HepG2 (cell line): ENCODE measurements around the gene RAD52. TPM values are rescaled to one million over a fixed set of nuclear protein-coding genes. Genes with fewer than 3 reads are reported as not detected.

ENCODE experiments used
- E2F2 ChIP-seq: sonication (generic); formaldehyde crosslinking; IDR thresholded peaks from 2 replicates; pipeline ENCODE4 v1.4.0; 2020; ENCODE audit warnings: missing genetic modification reagents, borderline replicate concordance
- GFI1 ChIP-seq: sonication (generic); formaldehyde crosslinking; IDR thresholded peaks from 2 replicates; pipeline ENCODE4 v1.5.0; 2020; ENCODE audit warnings: missing genetic modification reagents, mild to moderate bottlenecking, borderline replicate concordance
- HDAC2 ChIP-seq: sonication (generic); formaldehyde crosslinking; IDR thresholded peaks from 2 replicates; pipeline ENCODE4 v1.4.0; 2020; ENCODE audit warnings: missing genetic modification reagents
- HES4 ChIP-seq: sonication (generic); formaldehyde crosslinking; IDR thresholded peaks from 2 replicates; pipeline ENCODE4 v1.9.0; 2021; ENCODE audit warnings: mild to moderate bottlenecking, missing genetic modification reagents, borderline replicate concordance
- HNRNPK ChIP-seq: fragments of 200-400 bp; formaldehyde crosslinking; IDR thresholded peaks from 2 replicates; pipeline ENCODE4 v1.6.1; 2018; ENCODE audit warnings: low read length, low read depth, moderate library complexity, mild to moderate bottlenecking; ENCODE audit not compliant: poor library complexity, severe bottlenecking
- KDM6A ChIP-seq: IDR thresholded peaks from 2 replicates; pipeline ENCODE4 v1.6.1; 2016; ENCODE audit warnings: low read depth
- MAFF ChIP-seq: IDR thresholded peaks from 2 replicates; pipeline ENCODE4 v1.6.1; 2011; ENCODE audit warnings: low read depth, low read length, improper control_type of control experiment
- NFE2 ChIP-seq: sonication (generic); formaldehyde crosslinking; IDR thresholded peaks from 2 replicates; pipeline ENCODE4 v1.4.0; 2020; ENCODE audit warnings: missing genetic modification reagents
- NR1H2 ChIP-seq: sonication (generic); formaldehyde crosslinking; IDR thresholded peaks from 2 replicates; pipeline ENCODE4 v1.8.1; 2022; ENCODE audit warnings: low read depth, missing genetic modification reagents, borderline replicate concordance
- POLR2G ChIP-seq: fragments of 200-400 bp; formaldehyde crosslinking; IDR thresholded peaks from 2 replicates; pipeline ENCODE4 v1.6.1; 2018; ENCODE audit warnings: mild to moderate bottlenecking, low read depth, low read length, moderate library complexity
- RAD51 ChIP-seq: fragments of 450-650 bp; IDR thresholded peaks from 2 replicates; pipeline ENCODE4 v1.6.1; 2016; ENCODE audit warnings: borderline replicate concordance
- RNF219 ChIP-seq: sonication (generic); formaldehyde crosslinking; IDR thresholded peaks from 2 replicates; pipeline ENCODE4 v1.5.0; 2020; ENCODE audit warnings: mild to moderate bottlenecking, missing genetic modification reagents
- SMC3 ChIP-seq: IDR thresholded peaks from 2 replicates; pipeline ENCODE4 v1.6.1; 2011; ENCODE audit warnings: low read length, improper control_type of control experiment
- TFDP1 ChIP-seq: IDR thresholded peaks from 2 replicates; pipeline ENCODE4 v1.6.1; 2016; ENCODE audit warnings: missing compliant biosample characterization, missing genetic modification reagents, borderline replicate concordance
- ZBTB38 ChIP-seq: sonication (generic); formaldehyde crosslinking; IDR thresholded peaks from 2 replicates; pipeline ENCODE4 v1.5.1; 2020; ENCODE audit warnings: mild to moderate bottlenecking, missing genetic modification reagents
- ZFP36 ChIP-seq: fragments of 150-350 bp; IDR thresholded peaks from 2 replicates; pipeline ENCODE4 v1.6.1; 2018; ENCODE audit warnings: borderline replicate concordance, low read length, low read depth; ENCODE audit not compliant: partially characterized antibody
- ZNF10 ChIP-seq: sonication (generic); formaldehyde crosslinking; IDR thresholded peaks from 2 replicates; pipeline ENCODE4 v1.4.0; 2020; ENCODE audit warnings: mild to moderate bottlenecking, low read depth, missing genetic modification reagents, borderline replicate concordance
- ZNF530 ChIP-seq: sonication (generic); formaldehyde crosslinking; IDR thresholded peaks from 2 replicates; pipeline ENCODE4 v1.5.0; 2020; ENCODE audit warnings: low read depth, mild to moderate bottlenecking, missing genetic modification reagents
- ZNF547 ChIP-seq: sonication (generic); formaldehyde crosslinking; IDR thresholded peaks from 2 replicates; pipeline ENCODE4 v1.5.1; 2020; ENCODE audit warnings: mild to moderate bottlenecking, missing genetic modification reagents
- ZNF552 ChIP-seq: sonication (generic); formaldehyde crosslinking; IDR thresholded peaks from 2 replicates; pipeline ENCODE4 v1.9.0; 2022; ENCODE audit warnings: missing genetic modification reagents, mild to moderate bottlenecking, borderline replicate concordance
- polyA plus RNA-seq, 8 experiments: library from polyadenylated mRNA; depleted of rRNA in 3 of 8; stranded (reverse) in 7 of 8; unstranded in 1 of 8; fragments of >200 nt; fragmentation: Illumina TruSeq in 4 of 8; extraction: Trizol in 4 of 8; gene quantifications; 2 replicates each; pipeline versions ENCODE4 v1.2.1 to v1.2.3, GENCODE V29; 2011 to 2016; ENCODE audit warnings: low read depth in 4 of 8, missing spikeins in 1 of 8, mixed read lengths in 1 of 8; ENCODE audit not compliant: insufficient read depth in 1 of 8
- total RNA-seq, 5 experiments: library from RNA; depleted of rRNA; stranded (reverse); fragments of >200 nt; fragmentation: Illumina TruSeq; extraction: Trizol; gene quantifications; 2 replicates each; pipeline ENCODE4 v1.2.3, GENCODE V29; 2016; ENCODE audit warnings: low read depth in 1 of 5
- TF ChIP-seq, protein P1 (sequence below): sonication (generic); formaldehyde crosslinking; IDR thresholded peaks from 2 replicates; pipeline ENCODE4 v1.4.0; 2020; ENCODE audit warnings: missing genetic modification reagents
- TF ChIP-seq, protein P2 (sequence below): IDR thresholded peaks from 2 replicates; pipeline ENCODE4 v1.6.1; 2018; ENCODE audit warnings: missing genetic modification reagents, mild to moderate bottlenecking, missing compliant biosample characterization

RAD52 gene
- total and polyA plus RNA-seq, 2 of the 13 experiments (the other 11 are each of a cell fraction or from before 2014, with no cell fraction given), result 14.3 to 19.9 TPM

DNA sequence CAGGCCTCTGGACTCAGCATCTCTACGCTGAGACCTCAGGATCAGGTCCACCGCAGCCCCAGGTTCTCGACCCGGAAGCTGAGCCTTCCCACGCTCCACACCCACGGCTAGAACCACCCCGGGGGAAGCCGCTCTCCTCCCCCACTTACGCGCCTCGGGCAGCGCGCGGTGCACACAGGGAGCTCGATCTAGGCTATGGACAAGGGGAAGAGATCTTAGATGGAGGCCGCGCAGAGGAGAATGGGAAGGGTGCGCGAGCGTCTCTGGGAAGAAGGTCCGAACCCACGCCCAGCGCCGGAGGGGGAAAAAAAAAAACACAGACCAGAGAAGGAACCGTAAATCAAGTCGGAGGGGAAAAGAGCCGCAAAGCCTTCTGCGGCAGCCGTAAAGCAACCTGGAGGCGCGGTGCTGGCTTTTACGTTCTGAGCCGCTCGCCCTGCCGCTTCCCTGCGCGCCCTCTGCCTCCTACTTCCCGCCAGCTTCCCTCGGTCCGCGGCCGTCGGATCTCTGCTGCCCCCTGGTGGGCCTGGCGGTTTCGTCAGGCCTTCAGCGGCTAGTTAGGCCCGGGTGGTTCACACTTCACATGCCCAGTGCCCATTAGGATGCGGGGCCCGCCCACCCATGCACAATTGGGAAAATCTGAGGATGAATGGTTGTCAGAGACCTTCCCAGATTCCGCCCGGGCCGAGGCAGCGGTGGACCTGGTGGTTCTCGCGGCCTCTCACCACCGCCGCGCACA is at the start of gene RAD52 (continued):
- TF ChIP-seq TFDP1 (CRISPR knock-in tag) (peak; percentile 93), ZBTB38 (CRISPR knock-in tag) (peak; percentile 87), ZNF547 (CRISPR knock-in tag) (peak; percentile 76; the same call in 1 of the 2 replicates), HDAC2 (peak; percentile 57), E2F2 (peak; percentile 38; the same call in 1 of the 2 replicates), ZNF552 (no peak; the same call in 1 of the 2 replicates), ZNF530 (CRISPR knock-in tag) (no peak), MAFF (no peak), NR1H2 (CRISPR knock-in tag) (0 out of 2 replicates have a peak, but pooled peaks have one; percentile 49), RNF219 (CRISPR knock-in tag) (no peak), ZFP36 (no peak), RAD51 (no peak), ZNF10 (CRISPR knock-in tag) (no peak), HNRNPK (no peak), KDM6A (CRISPR knock-in tag) (no peak), HES4 (CRISPR knock-in tag) (no peak), NFE2 (CRISPR knock-in tag) (no peak), POLR2G (peak; percentile 94), SMC3 (no peak), GFI1 (CRISPR knock-in tag) (peak; percentile 66; the same call in 1 of the 2 replicates)
- TF ChIP-seq, protein P1, sequence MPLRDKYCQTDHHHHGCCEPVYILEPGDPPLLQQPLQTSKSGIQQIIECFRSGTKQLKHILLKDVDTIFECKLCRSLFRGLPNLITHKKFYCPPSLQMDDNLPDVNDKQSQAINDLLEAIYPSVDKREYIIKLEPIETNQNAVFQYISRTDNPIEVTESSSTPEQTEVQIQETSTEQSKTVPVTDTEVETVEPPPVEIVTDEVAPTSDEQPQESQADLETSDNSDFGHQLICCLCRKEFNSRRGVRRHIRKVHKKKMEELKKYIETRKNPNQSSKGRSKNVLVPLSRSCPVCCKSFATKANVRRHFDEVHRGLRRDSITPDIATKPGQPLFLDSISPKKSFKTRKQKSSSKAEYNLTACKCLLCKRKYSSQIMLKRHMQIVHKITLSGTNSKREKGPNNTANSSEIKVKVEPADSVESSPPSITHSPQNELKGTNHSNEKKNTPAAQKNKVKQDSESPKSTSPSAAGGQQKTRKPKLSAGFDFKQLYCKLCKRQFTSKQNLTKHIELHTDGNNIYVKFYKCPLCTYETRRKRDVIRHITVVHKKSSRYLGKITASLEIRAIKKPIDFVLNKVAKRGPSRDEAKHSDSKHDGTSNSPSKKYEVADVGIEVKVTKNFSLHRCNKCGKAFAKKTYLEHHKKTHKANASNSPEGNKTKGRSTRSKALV (CRISPR knock-in tag), result no peak
- TF ChIP-seq, protein P2, sequence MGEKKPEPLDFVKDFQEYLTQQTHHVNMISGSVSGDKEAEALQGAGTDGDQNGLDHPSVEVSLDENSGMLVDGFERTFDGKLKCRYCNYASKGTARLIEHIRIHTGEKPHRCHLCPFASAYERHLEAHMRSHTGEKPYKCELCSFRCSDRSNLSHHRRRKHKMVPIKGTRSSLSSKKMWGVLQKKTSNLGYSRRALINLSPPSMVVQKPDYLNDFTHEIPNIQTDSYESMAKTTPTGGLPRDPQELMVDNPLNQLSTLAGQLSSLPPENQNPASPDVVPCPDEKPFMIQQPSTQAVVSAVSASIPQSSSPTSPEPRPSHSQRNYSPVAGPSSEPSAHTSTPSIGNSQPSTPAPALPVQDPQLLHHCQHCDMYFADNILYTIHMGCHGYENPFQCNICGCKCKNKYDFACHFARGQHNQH (CRISPR knock-in tag), result peak; percentile 74
